CD4-positive, alpha-beta T cell (primary cell): ENCODE results near the gene BRD9. TPM values are rescaled to one million over a fixed set of nuclear protein-coding genes. Genes with fewer than 3 reads are reported as not detected.

ENCODE experiments used
- ATAC-seq: fragments of 200-7000 bp; cut with Tn5 transposase; one replicate; pipeline ENCODE4 v1.10.0; 2022; ENCODE audit warnings: mild to moderate bottlenecking; ENCODE audit not compliant: poor library complexity
- CTCF ChIA-PET: fragments of 350-600 bp; sonication (Branson Sonifier 250); formaldehyde crosslinking; loops from one replicate; lab custom pipeline; 2021; ENCODE audit warnings: antibody characterized with exemption, inconsistent platforms; lab: Charles Lee
- POLR2A ChIA-PET: fragments of 350-600 bp; sonication (Branson Sonifier 250); formaldehyde crosslinking; loops from one replicate; lab custom pipeline; 2021; ENCODE audit warnings: antibody characterized with exemption, inconsistent platforms; lab: Charles Lee
- DNase-seq, 14 experiments: peaks; one replicate each; pipeline ENCODE4 v3.0.0-alpha.2; 2013 to 2020; ENCODE audit warnings: mixed read lengths in 2 of 14
- H3K27ac ChIP-seq, 2 donors: one replicate each; pipeline versions ENCODE4 v1.5.1 to v1.7.0; 2013; ENCODE audit warnings: low read length in 2 of 2, low read depth in 1 of 2, mild to moderate bottlenecking in 1 of 2
- H3K27me3 ChIP-seq, 2 experiments: 1 replicate in 1 of 2; 2 replicates in 1 of 2; pipeline versions ENCODE4 v1.6.1 to v1.7.0; 2013; ENCODE audit warnings: low read length in 2 of 2, control low read depth in 1 of 2, mild to moderate bottlenecking in 1 of 2, moderate library complexity in 1 of 2; ENCODE audit not compliant: insufficient read depth in 2 of 2, control insufficient read depth in 1 of 2
- H3K36me3 ChIP-seq: one replicate; pipeline ENCODE4 v1.6.1; 2013; ENCODE audit warnings: low read length, control low read depth; ENCODE audit not compliant: insufficient read depth
- H3K4me1 ChIP-seq: one replicate; pipeline ENCODE4 v1.6.1; 2013; ENCODE audit warnings: low read length, control low read depth; ENCODE audit not compliant: insufficient read depth
- H3K4me3 ChIP-seq: one replicate; pipeline ENCODE4 v1.5.1; 2013; ENCODE audit warnings: mild to moderate bottlenecking, low read length, moderate library complexity
- H3K9me3 ChIP-seq, 2 experiments: 1 replicate in 1 of 2; 2 replicates in 1 of 2; pipeline versions ENCODE4 v1.6.1 to v1.7.0; 2013; ENCODE audit warnings: low read length in 2 of 2, mild to moderate bottlenecking in 2 of 2, control low read depth in 1 of 2, moderate library complexity in 1 of 2; ENCODE audit not compliant: control insufficient read depth in 1 of 2, insufficient read depth in 1 of 2
- H3K27ac Mint-ChIP-seq: one replicate; pipeline ENCODE4 v1.8.0; 2020; ENCODE audit warnings: mixed read lengths
- H3K27me3 Mint-ChIP-seq: one replicate; pipeline ENCODE4 v1.8.0; 2021; ENCODE audit warnings: mixed read lengths
- H3K36me3 Mint-ChIP-seq: one replicate; pipeline ENCODE4 v1.8.0; 2021; ENCODE audit warnings: low read depth, mixed read lengths
- H3K4me1 Mint-ChIP-seq: one replicate; pipeline ENCODE4 v1.8.0; 2021; ENCODE audit warnings: low read depth, mixed read lengths
- H3K4me3 Mint-ChIP-seq: one replicate; pipeline ENCODE4 v1.8.0; 2020; ENCODE audit warnings: mild to moderate bottlenecking, mixed read lengths
- H3K9me3 Mint-ChIP-seq: one replicate; pipeline ENCODE4 v1.8.0; 2020; ENCODE audit warnings: mixed read lengths
- intact Hi-C, 2 experiments: fragments of 100-400 bp; cut with DNase I in 1 of 2; cut with micrococcal nuclease in 1 of 2; formaldehyde crosslinking; loops; one replicate each; pipeline versions ENCODE4 v1.15.1 to v1.9.0; 2023 to 2025; cut with DNase I, micrococcal nuclease
- total RNA-seq, 174 experiments: library from RNA in 2 of 174; stranded (reverse) in 2 of 174; gene quantifications; one replicate each; pipeline ENCODE4 v1.2.3 and lab custom pipeline; 2021 to 2026
- TF ChIP-seq, protein P1 (sequence below): fragments of 200-600 bp; IDR thresholded peaks from one replicate; pipeline ENCODE4 v1.8.0; 2022; ENCODE audit warnings: antibody characterized with exemption, mild to moderate bottlenecking

The BRD9 gene
- total RNA-seq, 2 experiments from 2014 or later, result 109 TPM

DNA sequence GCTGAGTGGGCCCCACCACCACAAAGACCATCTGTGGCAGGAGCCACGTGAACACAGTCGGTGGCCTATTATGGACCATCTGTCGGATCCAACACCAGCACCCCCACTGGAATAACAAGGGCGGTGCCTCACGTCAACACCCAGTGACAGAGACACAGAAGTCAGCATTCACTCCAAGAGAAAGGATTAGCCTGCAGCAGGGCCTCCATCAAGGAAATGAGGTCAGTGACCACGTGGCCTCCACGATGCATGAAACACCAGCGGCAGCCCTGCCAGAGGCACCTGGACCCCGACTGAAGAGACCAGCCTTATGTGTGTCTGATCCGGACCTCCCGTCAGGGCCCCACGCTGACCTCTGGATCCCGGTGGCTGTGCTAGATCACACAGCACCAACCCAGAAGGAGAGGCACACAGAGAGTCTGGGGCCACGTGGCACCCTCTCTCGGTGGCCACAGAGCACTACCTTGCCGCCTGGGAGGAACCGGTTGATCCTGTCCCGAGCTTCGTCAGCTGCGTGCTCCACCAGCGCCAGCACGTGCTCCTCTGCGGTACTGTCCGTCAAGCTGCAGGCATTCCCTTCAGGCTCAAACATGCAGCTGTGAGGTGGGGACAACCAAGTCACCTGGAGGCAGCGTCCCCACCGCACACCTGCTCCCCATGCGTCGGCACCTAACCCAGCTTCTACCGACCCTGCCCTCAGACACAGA, 9.0 kb downstream of the BRD9 start:
- TF ChIP-seq, protein P1, sequence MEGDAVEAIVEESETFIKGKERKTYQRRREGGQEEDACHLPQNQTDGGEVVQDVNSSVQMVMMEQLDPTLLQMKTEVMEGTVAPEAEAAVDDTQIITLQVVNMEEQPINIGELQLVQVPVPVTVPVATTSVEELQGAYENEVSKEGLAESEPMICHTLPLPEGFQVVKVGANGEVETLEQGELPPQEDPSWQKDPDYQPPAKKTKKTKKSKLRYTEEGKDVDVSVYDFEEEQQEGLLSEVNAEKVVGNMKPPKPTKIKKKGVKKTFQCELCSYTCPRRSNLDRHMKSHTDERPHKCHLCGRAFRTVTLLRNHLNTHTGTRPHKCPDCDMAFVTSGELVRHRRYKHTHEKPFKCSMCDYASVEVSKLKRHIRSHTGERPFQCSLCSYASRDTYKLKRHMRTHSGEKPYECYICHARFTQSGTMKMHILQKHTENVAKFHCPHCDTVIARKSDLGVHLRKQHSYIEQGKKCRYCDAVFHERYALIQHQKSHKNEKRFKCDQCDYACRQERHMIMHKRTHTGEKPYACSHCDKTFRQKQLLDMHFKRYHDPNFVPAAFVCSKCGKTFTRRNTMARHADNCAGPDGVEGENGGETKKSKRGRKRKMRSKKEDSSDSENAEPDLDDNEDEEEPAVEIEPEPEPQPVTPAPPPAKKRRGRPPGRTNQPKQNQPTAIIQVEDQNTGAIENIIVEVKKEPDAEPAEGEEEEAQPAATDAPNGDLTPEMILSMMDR, result no peak
- Histone ChIP-seq H3K36me3 (peaks cover 80% of the 10 kb centered on the region), H3K9me3 (peaks cover 0 to 15% of the 10 kb centered on the region in 2 experiments), H3K4me3 (no peak overlapping the region), H3K27ac (no peak overlapping the region), H3K27me3 (no peaks in the 10 kb centered on the region), H3K4me1 (peaks cover 26% of the 10 kb centered on the region)
- ChIA-PET POLR2A (interaction anchor here (1.0 kb wide), 1 partner anchor 9 kb away, joined by 3 read pairs; the partner anchor contains the start of genes BRD9 and TRIP13), CTCF (no interaction called here)
- ATAC-seq (no peak), DNase-seq (no peak)
- Mint-ChIP-seq H3K4me3 (no peak overlapping the region), H3K4me1 (peaks cover 34% of the 10 kb centered on the region), H3K27me3 (no peaks in the 10 kb centered on the region), H3K36me3 (peaks cover 80% of the 10 kb centered on the region), H3K27ac (peak overlapping the region; percentile 77), H3K9me3 (peaks cover 3% of the 10 kb centered on the region)
- intact Hi-C loops, result no loop called here

- CTCF ChIA-PET, result no interaction called here
These were observed 10.1 kb downstream of the BRD9 start for GRCh38 chr5:882253-883183.

GRCh38 chr5:881551-881935, 11.1 kb downstream of the BRD9 start:
- TF ChIP-seq, protein P1, result no peak
- no peak overlapping the region for H3K4me3 ChIP-seq
- peaks cover 77% of the 10 kb centered on the region for H3K36me3 ChIP-seq
- peaks cover 26% of the 10 kb centered on the region for H3K4me1 ChIP-seq
- no peak overlapping the region for H3K27ac ChIP-seq
- H3K9me3 ChIP-seq, result peaks cover 0 to 15% of the 10 kb centered on the region in 2 experiments
- no peaks in the 10 kb centered on the region for H3K27me3 ChIP-seq
- Mint-ChIP-seq H3K27me3 (no peaks in the 10 kb centered on the region), H3K9me3 (peaks cover 3% of the 10 kb centered on the region), H3K4me3 (no peak overlapping the region), H3K27ac (peak overlapping the region; percentile 77), H3K36me3 (peaks cover 78% of the 10 kb centered on the region), H3K4me1 (peaks cover 21% of the 10 kb centered on the region)
- DNase-seq, result no peak
- ChIA-PET CTCF (no interaction called here), POLR2A (no interaction called here)
- ATAC-seq, result no peak
- intact Hi-C loops, result no loop called here

More at GRCh38 chr5:882253-883183, 10.1 kb downstream of the BRD9 start:
- Histone ChIP-seq H3K4me3 (no peak overlapping the region), H3K9me3 (peaks cover 0 to 15% of the 10 kb centered on the region in 2 experiments), H3K27ac (peak overlapping the region in 1 of 2 donors; percentile 58), H3K27me3 (no peaks in the 10 kb centered on the region), H3K36me3 (peaks cover 77% of the 10 kb centered on the region), H3K4me1 (peaks cover 26% of the 10 kb centered on the region)
- H3K27me3 Mint-ChIP-seq, result no peaks in the 10 kb centered on the region
- H3K4me1 Mint-ChIP-seq, result peaks cover 26% of the 10 kb centered on the region
- ATAC-seq (no peak), DNase-seq (peak in 2 of 14 experiments; percentile 20 to 37)
- H3K9me3 Mint-ChIP-seq, result peaks cover 3% of the 10 kb centered on the region
- intact Hi-C loops, result no loop called here
- POLR2A ChIA-PET, result interaction anchor here (1.0 kb wide), 1 partner anchor 10 kb away, joined by 3 read pairs; the partner anchor contains the start of genes BRD9 and TRIP13
- peaks cover 78% of the 10 kb centered on the region for H3K36me3 Mint-ChIP-seq
- H3K27ac Mint-ChIP-seq, result peak overlapping the region; percentile 77
- H3K4me3 Mint-ChIP-seq, result peak overlapping the region; percentile 36
- TF ChIP-seq, protein P1, result no peak
